PFSK-1 (cell line): ENCODE data around the gene SCTR.

Source experiments
- FOXP2 ChIP-seq: optimal IDR thresholded peaks from 2 replicates; pipeline ENCODE3; 2011; ENCODE audit warnings: borderline replicate concordance, control low read depth, inconsistent platforms; ENCODE audit not compliant: insufficient read depth; ENCODE audit errors: extremely low read length, extremely low read depth
- POLR2AphosphoS5 ChIP-seq: IDR thresholded peaks from 2 replicates; pipeline ENCODE4 v1.6.1; 2012; ENCODE audit warnings: low read depth, mild to moderate bottlenecking, control low read depth, low read length, moderate library complexity
- SIN3A ChIP-seq: IDR thresholded peaks from 2 replicates; pipeline ENCODE4 v1.6.1; 2012; ENCODE audit warnings: mild to moderate bottlenecking, low read length, moderate library complexity, borderline replicate concordance; ENCODE audit not compliant: insufficient read depth
- TAF1 ChIP-seq: IDR thresholded peaks from 2 replicates; pipeline ENCODE4 v1.6.1; 2012; ENCODE audit warnings: low read length, control low read depth, borderline replicate concordance; ENCODE audit not compliant: insufficient read depth
- TF ChIP-seq, protein P1 (sequence below), 2 experiments: IDR thresholded peaks; 2 replicates each; pipeline versions ENCODE4 v1.6.1 to v1.8.0; 2011 to 2012; ENCODE audit warnings: low read depth in 2 of 2, low read length in 2 of 2, control low read depth in 1 of 2, inconsistent platforms in 1 of 2, mild to moderate bottlenecking in 1 of 2, moderate library complexity in 1 of 2; ENCODE audit not compliant: insufficient read depth in 1 of 2

DNA sequence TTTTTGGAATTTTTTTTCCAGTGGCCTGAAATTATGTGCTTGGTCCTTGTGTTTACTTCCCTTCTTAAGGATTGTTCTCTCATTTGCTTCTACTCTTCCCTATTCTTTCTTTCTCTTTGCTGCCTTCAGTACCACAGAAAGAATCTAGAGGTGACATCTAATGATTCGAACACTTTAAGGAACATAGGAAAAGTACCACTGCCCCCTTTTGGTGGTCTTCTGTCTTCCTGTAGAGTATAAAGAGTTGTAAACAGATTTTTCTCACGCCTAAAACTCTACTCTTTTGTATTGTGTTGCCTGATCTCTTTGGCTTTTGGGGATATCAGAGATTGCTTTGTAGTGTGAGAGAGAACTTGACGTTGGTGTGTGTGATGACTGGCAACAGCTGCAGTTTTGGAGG is 7.0 kb upstream of the SCTR start:
- TF ChIP-seq POLR2AphosphoS5: no peak
- TF ChIP-seq TAF1: no peak
- TF ChIP-seq, protein P1, sequence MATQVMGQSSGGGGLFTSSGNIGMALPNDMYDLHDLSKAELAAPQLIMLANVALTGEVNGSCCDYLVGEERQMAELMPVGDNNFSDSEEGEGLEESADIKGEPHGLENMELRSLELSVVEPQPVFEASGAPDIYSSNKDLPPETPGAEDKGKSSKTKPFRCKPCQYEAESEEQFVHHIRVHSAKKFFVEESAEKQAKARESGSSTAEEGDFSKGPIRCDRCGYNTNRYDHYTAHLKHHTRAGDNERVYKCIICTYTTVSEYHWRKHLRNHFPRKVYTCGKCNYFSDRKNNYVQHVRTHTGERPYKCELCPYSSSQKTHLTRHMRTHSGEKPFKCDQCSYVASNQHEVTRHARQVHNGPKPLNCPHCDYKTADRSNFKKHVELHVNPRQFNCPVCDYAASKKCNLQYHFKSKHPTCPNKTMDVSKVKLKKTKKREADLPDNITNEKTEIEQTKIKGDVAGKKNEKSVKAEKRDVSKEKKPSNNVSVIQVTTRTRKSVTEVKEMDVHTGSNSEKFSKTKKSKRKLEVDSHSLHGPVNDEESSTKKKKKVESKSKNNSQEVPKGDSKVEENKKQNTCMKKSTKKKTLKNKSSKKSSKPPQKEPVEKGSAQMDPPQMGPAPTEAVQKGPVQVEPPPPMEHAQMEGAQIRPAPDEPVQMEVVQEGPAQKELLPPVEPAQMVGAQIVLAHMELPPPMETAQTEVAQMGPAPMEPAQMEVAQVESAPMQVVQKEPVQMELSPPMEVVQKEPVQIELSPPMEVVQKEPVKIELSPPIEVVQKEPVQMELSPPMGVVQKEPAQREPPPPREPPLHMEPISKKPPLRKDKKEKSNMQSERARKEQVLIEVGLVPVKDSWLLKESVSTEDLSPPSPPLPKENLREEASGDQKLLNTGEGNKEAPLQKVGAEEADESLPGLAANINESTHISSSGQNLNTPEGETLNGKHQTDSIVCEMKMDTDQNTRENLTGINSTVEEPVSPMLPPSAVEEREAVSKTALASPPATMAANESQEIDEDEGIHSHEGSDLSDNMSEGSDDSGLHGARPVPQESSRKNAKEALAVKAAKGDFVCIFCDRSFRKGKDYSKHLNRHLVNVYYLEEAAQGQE (IDR thresholded peaks at IDR 0.05; ENCODE audit: insufficient read depth in 1 of 2, low read depth in 2 of 2, low read length in 2 of 2): no peak
- no peak for TF ChIP-seq SIN3A
- TF ChIP-seq FOXP2: no peak
